ENCODE data around the gene SSR4.
"Not testable (repeated sequence)": the region's sequence is repeated elsewhere in the genome, so short reads cannot be mapped to it uniquely, and the experiment has no call there.

SSR4 gene

GRCh38 chrX:153805436-153805835 is 11.0 kb downstream of the SSR4 start:
- no peak for DNase-seq (ENCODE audit: low read depth)

- DNase-seq (ENCODE audit: low read depth) = no peak
Observed at GRCh38 chrX:153806999-153807575, 12.6 kb downstream of the SSR4 start.

GRCh38 chrX:153807976-153808375 is 13.5 kb downstream of the SSR4 start:
- DNase-seq (ENCODE audit: low read depth) = no peak

- DNase-seq (ENCODE audit: low read depth) = no peak
Observed at GRCh38 chrX:153812220-153812619, 17.8 kb downstream of the SSR4 start.

- no peak for DNase-seq (ENCODE audit: low read depth)
Observed at GRCh38 chrX:153813161-153813560, 18.7 kb downstream of the SSR4 start.

GRCh38 chrX:153814591-153815315 is 20.3 kb downstream of the SSR4 start:
- no peak for DNase-seq (ENCODE audit: low read depth)

GRCh38 chrX:153816831-153817690 is 22.6 kb downstream of the SSR4 start:
- DNase-seq (ENCODE audit: low read depth) = no peak

- not testable (repeated sequence) for DNase-seq (ENCODE audit: low read depth)
Observed at GRCh38 chrX:153818064-153818463, 23.6 kb downstream of the SSR4 start.

- no peak for DNase-seq (ENCODE audit: low read depth)
Observed at GRCh38 chrX:153818571-153819383, 24.3 kb downstream of the SSR4 start.

- DNase-seq (ENCODE audit: low read depth) = no peak
Observed at GRCh38 chrX:153819384-153820040, 25.0 kb downstream of the SSR4 start.

- DNase-seq (ENCODE audit: low read depth) = no peak
Observed at GRCh38 chrX:153820601-153821000, 26.1 kb downstream of the SSR4 start.

GRCh38 chrX:153821066-153821465 is 26.6 kb downstream of the SSR4 start:
- no peak for DNase-seq (ENCODE audit: low read depth)

GRCh38 chrX:153824348-153824747 is 29.9 kb downstream of the SSR4 start:
- no peak for DNase-seq (ENCODE audit: low read depth)

GRCh38 chrX:153825042-153825441 is 30.6 kb downstream of the SSR4 start:
- DNase-seq (ENCODE audit: low read depth) = no peak

GRCh38 chrX:153827016-153827415 is 32.5 kb downstream of the SSR4 start:
- no peak for DNase-seq (ENCODE audit: low read depth)

- DNase-seq (ENCODE audit: low read depth) = no peak
Observed at GRCh38 chrX:153827903-153828302, 33.4 kb downstream of the SSR4 start.

GRCh38 chrX:153828308-153828707 is 33.8 kb downstream of the SSR4 start:
- DNase-seq (ENCODE audit: low read depth) = no peak

- DNase-seq (ENCODE audit: low read depth) = no peak
Observed at GRCh38 chrX:153828723-153829548, 34.5 kb downstream of the SSR4 start.

- no peak for DNase-seq (ENCODE audit: low read depth)
Observed at GRCh38 chrX:153829549-153829798, 35.0 kb downstream of the SSR4 start.

GRCh38 chrX:153829799-153830639 is 35.6 kb downstream of the SSR4 start, which contains the start of gene PDZD4:
PDZD4 (minus strand) TSS chrX:153830544; CDS start chrX:153830298, 246 bp downstream.
- DNase-seq (ENCODE audit: low read depth) = no peak

Data from stimulated activated CD8-positive, alpha-beta memory T cell treated with anti-CD3 and anti-CD28 coated beads, Interleukin-15, amount 100 ng/mL, for 24 hours (primary cell).